IPS-18a (cell line): Measurements from ENCODE around the gene B9D2.
"Not testable (repeated sequence)": the region's sequence is repeated elsewhere in the genome, so short reads cannot be mapped to it uniquely, and the experiment has no call there.

ENCODE experiments used
- H3K27ac ChIP-seq: one replicate; pipeline ENCODE4 v1.5.1; 2013; ENCODE audit warnings: low read length
- H3K27me3 ChIP-seq: one replicate; pipeline ENCODE4 v1.6.1; 2013; ENCODE audit warnings: mild to moderate bottlenecking, low read length; ENCODE audit not compliant: control insufficient read depth, insufficient read depth
- H3K36me3 ChIP-seq: one replicate; pipeline ENCODE4 v1.6.1; 2013; ENCODE audit warnings: low read depth, low read length; ENCODE audit not compliant: control insufficient read depth
- H3K4me1 ChIP-seq: one replicate; pipeline ENCODE4 v1.6.1; 2013; ENCODE audit warnings: low read depth, low read length; ENCODE audit not compliant: control insufficient read depth
- H3K4me3 ChIP-seq: one replicate; pipeline ENCODE4 v1.5.1; 2013; ENCODE audit warnings: low read length
- H3K9ac ChIP-seq: one replicate; pipeline ENCODE4 v1.6.1; 2013; ENCODE audit warnings: mild to moderate bottlenecking, low read length, moderate library complexity
- H3K9me3 ChIP-seq: one replicate; pipeline ENCODE4 v1.6.1; 2013; ENCODE audit warnings: low read depth, low read length; ENCODE audit not compliant: control insufficient read depth

The B9D2 gene

DNA sequence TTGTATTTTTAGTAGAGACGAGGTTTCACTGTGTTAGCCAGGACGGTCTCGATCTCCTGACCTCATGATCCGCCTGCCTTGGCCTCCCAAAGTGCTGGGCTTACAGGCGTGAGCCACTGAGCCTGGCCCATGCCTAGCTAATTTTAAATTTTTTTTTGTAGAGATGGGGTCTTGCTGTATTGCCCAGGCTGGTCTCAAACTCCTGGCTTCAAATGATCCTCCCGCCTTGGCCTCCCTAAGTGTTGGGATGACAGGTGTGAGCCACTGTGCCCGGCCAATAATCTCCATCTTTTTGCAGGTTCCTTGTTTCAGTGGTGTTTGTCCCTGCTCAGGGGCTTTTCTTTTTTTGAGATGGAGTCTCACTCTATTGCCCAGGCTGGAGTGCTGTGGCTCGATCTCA is 17.6 kb upstream of the B9D2 start:
- H3K27me3 ChIP-seq, H3K36me3 ChIP-seq, H3K27ac ChIP-seq, H3K9ac ChIP-seq, H3K4me1 ChIP-seq, H3K9me3 ChIP-seq, H3K4me3 ChIP-seq: not testable (repeated sequence)

DNA sequence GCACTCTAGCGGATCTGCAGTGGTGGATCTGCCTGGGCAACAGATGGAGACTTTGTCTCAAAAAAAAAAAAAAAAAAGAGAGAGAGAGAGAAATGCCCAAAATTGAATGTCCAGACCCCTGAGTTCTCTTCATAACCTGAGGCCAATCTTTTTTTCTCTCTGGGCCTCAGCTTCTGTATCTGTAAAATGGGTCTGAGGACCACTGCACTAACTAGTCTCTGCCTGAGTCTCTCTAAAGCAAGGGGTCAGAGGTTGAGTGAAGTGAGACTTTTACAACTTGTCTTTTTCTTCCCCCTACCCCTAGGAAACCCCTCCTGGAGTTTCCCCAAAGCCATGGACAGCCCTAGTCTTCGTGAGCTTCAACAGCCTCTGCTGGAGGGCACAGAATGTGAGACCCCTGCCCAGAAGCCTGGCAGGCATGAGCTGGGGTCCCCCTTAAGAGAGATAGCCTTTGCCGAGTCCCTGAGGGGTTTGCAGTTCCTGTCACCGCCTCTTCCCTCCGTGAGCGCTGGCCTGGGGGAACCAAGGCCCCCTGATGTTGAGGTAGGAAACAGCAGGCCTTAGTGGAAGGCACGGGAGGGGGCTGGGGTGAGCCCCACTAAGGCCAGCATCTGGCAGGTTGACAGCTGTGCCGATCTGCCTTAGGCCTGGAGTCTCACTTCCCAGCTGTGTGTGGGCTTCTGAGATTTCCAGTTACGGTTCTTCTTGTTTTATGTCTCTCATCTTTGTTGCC is 14.2 kb upstream of the B9D2 start:
- H3K27ac ChIP-seq, result no peak overlapping the region
- no peaks in the 10 kb centered on the region for H3K9me3 ChIP-seq
- peaks cover 6% of the 10 kb centered on the region for H3K4me1 ChIP-seq
- peaks cover 8% of the 10 kb centered on the region for H3K27me3 ChIP-seq
- no peak overlapping the region for H3K4me3 ChIP-seq
- H3K36me3 ChIP-seq, result no peaks in the 10 kb centered on the region
- no peak overlapping the region for H3K9ac ChIP-seq

DNA sequence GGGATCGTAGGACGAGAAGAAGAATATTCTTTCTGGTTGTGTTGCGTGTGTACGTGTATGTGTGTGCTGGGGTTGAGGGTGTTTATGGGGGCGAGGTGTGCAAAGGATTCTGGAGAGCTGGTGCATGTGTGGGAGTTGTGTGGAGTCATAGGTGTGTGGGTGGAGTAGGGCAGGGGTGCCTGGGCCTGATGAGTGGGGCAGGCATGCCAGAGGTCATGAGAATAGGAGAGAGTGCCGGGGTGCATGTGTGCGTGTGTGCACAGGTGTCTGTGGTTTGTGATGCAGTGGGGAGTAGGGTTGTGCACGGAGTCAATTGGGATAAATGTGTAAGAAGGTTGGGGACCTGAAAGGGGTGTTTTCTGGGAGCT is 13.0 kb upstream of the B9D2 start:
- Histone ChIP-seq H3K4me1 (peaks cover 6% of the 10 kb centered on the region), H3K9me3 (no peaks in the 10 kb centered on the region), H3K9ac (peak overlapping the region; percentile 8), H3K4me3 (peak overlapping the region; percentile 70), H3K36me3 (no peaks in the 10 kb centered on the region), H3K27ac (no peak overlapping the region), H3K27me3 (peaks cover 8% of the 10 kb centered on the region)

DNA sequence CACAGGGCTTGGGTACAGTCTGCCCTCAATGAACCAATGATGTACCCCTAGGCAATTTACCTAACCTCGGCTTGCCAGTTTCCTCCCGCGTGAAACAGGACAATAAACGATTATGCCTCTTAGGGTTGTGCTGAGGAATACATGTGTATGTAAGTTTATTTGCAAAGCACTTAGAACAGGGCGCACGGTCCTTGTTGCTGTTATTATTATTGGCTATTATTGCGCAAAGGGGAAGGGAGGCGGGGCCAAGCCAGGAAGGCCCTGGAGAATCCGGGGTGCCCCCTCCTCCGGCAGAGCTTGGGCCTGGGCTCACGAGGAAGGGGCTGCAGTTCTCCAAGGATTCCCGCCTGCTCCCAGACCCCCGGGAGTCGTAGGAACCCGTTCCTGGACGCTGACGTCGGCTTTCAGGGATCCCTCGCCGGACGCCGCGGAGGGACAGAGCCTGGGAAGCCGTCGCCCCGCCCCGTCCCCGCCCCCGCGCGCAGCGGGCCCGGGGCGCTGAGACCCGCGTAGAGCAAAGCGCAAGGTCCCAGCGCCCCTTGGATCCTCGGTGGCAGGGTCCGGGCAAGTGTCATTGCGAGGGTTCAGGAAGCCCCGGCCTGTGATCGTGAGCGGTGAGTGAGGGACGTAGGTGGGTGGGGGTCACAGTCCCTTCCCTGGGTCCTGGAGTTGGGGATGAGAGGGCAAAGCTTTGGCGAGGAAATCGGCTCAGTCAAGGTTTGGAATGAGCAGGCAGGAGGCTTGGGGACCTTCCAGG is 12.5 kb upstream of the B9D2 start, which contains the start of gene TMEM91:
TSS of gene TMEM91 (plus strand) at position 293 of the 757 bp plus-strand sequence. CDS start 1,777 bp downstream, outside the sequence.
- peaks cover 8% of the 10 kb centered on the region for H3K27me3 ChIP-seq
- H3K36me3 ChIP-seq, result no peaks in the 10 kb centered on the region
- no peaks in the 10 kb centered on the region for H3K9me3 ChIP-seq
- H3K9ac ChIP-seq, result peak within 1 kb of the TSS; percentile 8
- peaks cover 6% of the 10 kb centered on the region for H3K4me1 ChIP-seq
- peak within 1 kb of the TSS; percentile 70 for H3K4me3 ChIP-seq
- H3K27ac ChIP-seq, result no peak within 1 kb of the TSS

DNA sequence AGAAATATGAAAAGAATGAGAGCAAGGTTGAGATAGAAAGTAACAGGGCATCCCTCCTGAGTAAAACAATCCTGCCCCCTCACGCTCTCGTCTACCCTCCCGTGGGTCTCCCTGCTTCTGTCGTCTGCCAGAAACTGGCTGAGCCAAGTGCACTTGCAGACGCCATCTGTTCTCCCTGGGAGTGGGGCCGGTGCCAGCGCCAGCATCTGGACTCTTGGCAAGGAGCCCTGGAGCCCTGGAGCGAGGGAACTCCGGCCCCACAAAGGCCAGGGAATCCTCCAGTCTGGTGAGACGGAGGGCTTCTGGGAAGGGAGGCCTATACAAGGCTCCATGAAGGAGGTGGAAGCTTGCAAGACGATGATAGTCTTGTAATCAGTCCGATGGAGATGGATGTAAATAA is 10.0 kb upstream of the B9D2 start:
- no peaks in the 10 kb centered on the region for H3K36me3 ChIP-seq
- H3K9ac ChIP-seq, result no peak overlapping the region
- H3K4me1 ChIP-seq, result peaks cover 6% of the 10 kb centered on the region
- H3K9me3 ChIP-seq, result no peaks in the 10 kb centered on the region
- no peak overlapping the region for H3K27ac ChIP-seq
- H3K27me3 ChIP-seq, result peaks cover 8% of the 10 kb centered on the region
- H3K4me3 ChIP-seq, result no peak overlapping the region

DNA sequence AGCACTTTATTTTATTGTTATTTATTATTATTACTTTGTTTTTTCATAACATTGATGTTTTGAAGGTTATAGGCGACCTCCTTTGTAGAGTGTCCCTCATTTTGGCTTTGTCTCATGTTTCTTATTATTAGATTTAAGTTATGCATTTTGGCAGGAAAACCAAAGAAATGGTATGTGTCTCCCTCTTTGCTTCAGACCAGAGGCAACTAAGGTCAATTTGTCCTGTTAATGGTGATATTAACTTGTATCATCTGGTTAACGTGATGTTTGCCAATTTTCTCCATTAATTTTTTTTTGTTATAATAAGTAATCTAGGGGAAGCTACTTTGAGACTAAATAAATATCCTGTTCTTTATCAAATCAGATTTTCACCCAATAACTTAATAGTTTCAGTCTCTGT is 8.6 kb upstream of the B9D2 start:
- H3K9ac ChIP-seq, result no peak overlapping the region

DNA sequence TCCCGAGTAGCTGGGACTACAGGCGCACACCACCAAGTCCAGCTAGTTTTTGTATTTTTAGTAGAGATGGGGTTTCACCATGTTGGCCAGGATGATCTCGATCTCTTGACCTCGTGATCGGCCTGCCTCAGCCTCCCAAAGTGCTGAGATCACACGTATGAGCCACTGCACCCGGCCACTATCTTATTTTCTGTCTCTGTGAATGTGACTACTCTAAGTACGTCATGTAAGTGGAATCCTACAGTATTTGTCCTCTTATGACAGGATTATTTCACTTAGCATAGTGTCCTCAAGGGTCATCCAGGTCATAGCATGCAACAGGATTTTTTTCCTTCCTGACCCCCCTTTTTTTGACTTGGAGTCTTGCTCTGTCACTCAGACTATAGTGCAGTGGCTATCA is 7.6 kb upstream of the B9D2 start:
- no peak overlapping the region for H3K9ac ChIP-seq
- H3K4me1 ChIP-seq, result no peaks in the 10 kb centered on the region
- H3K9me3 ChIP-seq, result no peaks in the 10 kb centered on the region
- no peaks in the 10 kb centered on the region for H3K36me3 ChIP-seq
- no peaks in the 10 kb centered on the region for H3K27me3 ChIP-seq
- H3K4me3 ChIP-seq, result no peak overlapping the region
- H3K27ac ChIP-seq, result no peak overlapping the region

More for the DNA sequence above, 8.6 kb upstream of the B9D2 start:
- no peaks in the 10 kb centered on the region for H3K9me3 ChIP-seq
- H3K27ac ChIP-seq, result no peak overlapping the region
- no peaks in the 10 kb centered on the region for H3K36me3 ChIP-seq
- peaks cover 8% of the 10 kb centered on the region for H3K27me3 ChIP-seq
- H3K4me3 ChIP-seq, result no peak overlapping the region
- no peaks in the 10 kb centered on the region for H3K4me1 ChIP-seq

DNA sequence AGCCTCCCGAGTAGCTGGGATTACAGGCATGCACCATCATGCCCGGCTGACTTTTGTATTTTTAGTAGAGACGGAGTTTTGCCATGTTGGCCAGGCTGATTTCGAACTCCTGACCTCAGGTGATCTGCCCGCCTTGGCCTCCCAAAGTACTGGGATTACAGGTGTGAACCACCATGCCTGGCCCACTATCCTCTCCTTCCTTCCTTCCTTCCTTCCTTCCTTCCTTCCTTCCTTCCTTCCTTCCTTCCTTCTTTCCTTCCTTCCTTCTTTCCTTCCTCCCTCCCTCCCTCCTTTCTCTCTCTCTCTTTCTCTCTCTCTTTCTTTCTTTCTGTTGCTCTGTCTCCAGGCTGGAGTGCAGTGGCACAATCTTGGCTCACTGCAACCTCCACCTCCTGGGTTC is 7.2 kb upstream of the B9D2 start:
- H3K9ac ChIP-seq, H3K36me3 ChIP-seq, H3K4me1 ChIP-seq, H3K4me3 ChIP-seq, H3K9me3 ChIP-seq, H3K27me3 ChIP-seq, H3K27ac ChIP-seq: not testable (repeated sequence)

DNA sequence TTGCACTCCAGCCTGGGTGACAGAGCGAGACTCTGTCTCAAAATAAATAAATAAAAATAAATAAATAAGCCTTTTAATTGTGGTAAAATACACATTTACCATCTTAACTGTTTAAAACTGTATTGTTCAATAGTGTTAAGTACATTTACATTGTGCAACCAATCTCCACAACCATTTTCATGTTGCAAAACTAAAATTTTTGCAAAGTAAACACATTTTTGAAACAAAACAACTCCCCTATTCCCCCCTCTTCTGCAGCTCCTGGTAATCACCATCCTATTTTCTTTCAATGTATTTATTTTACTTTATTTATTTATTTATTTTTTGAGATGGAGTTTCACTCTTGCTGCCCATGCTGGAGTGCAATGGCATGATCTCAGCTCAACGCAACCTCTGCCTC is 5.8 kb upstream of the B9D2 start:
- Histone ChIP-seq H3K27me3 (no peaks in the 10 kb centered on the region), H3K36me3 (no peaks in the 10 kb centered on the region), H3K9me3 (no peaks in the 10 kb centered on the region), H3K4me3 (no peak overlapping the region), H3K27ac (no peak overlapping the region), H3K9ac (no peak overlapping the region), H3K4me1 (no peaks in the 10 kb centered on the region)

DNA sequence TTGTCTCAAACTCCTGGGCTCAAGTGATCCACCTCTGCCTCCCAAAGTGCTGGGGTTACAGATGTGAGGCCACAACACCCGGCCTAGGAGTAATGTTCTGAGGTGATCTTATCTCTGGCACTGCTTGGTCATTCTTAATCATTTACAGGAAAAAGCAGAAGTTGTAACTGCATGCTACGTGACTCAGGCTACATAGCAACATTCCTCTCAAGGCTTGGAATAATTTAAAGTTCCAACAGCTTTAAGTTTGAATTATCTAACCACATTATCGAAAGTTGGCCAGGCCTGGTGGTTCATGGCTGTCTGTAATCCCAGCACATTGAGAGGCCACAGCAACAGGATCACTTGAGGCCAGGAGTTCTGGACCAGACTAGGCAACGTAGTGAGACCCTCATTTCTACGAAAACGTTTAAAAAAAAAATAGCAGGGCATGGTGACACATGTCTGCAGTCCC is 3.9 kb upstream of the B9D2 start:
- peaks cover 3% of the 10 kb centered on the region for H3K4me1 ChIP-seq
- H3K9ac ChIP-seq, result no peak overlapping the region
- no peak overlapping the region for H3K27ac ChIP-seq
- H3K27me3 ChIP-seq, result no peaks in the 10 kb centered on the region
- no peaks in the 10 kb centered on the region for H3K36me3 ChIP-seq
- no peaks in the 10 kb centered on the region for H3K9me3 ChIP-seq
- H3K4me3 ChIP-seq, result no peak overlapping the region

DNA sequence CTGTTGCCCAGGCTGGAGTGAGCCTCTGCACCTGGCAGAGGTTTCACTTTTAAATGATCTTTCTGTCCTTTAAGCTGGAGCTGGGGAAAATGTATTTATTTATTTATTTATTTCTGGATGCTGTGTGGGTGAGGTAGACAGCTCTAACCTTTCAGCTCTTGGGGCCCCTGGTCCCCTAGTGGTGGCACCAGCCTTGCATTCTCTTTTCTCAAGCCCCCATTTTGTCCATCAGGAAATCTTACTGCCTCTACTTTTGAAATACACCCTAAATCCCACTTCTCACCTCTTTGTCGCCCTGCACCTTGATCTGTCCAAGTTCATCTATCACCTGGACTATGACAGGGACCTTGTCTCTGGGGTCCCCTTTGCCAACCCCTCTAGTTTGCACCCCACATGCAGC is 2.1 kb upstream of the B9D2 start:
- Histone ChIP-seq H3K4me3 (no peak overlapping the region), H3K27me3 (no peaks in the 10 kb centered on the region), H3K9ac (no peak overlapping the region), H3K9me3 (no peaks in the 10 kb centered on the region), H3K27ac (no peak overlapping the region), H3K4me1 (peaks cover 3% of the 10 kb centered on the region), H3K36me3 (no peaks in the 10 kb centered on the region)
